ENCODE data around the gene XAGE5. TPM values are rescaled to one million over a fixed set of nuclear protein-coding genes. Genes with fewer than 3 reads are reported as not detected.

Gene XAGE5
- not detected in 2 replicates for total RNA-seq

GRCh38 chrX:52811065-52811625 is at the start of gene XAGE5:
XAGE5 (plus strand) TSS chrX:52811287; CDS start chrX:52812567, 1,280 bp downstream.

GRCh38 chrX:52797327-52797726 is 13.8 kb upstream of the XAGE5 start, which contains the start of gene SPANXN5:
SPANXN5 (minus strand) TSS chrX:52797427; CDS start chrX:52797348, 79 bp downstream.

Other genes starting within 250 kb of the XAGE5 start
- gene SSX7, start 156.4 kb upstream of the XAGE5 start, total RNA-seq = not detected in 2 replicates
- gene SSX2, start 104.1 kb upstream of the XAGE5 start, total RNA-seq = not detected in 2 replicates
- not detected in 2 replicates for gene SSX2B, start 60.0 kb upstream of the XAGE5 start, total RNA-seq
- not detected in 2 replicates for gene SPANXN5, start 13.9 kb upstream of the XAGE5 start, total RNA-seq
- gene XAGE3, start 56.8 kb downstream of the XAGE5 start, total RNA-seq = not detected in 2 replicates
- 14.4 and 22.3 TPM in 2 replicates for gene FAM156B, start 86.0 kb downstream of the XAGE5 start, total RNA-seq
- gene FAM156A, start 147.2 kb downstream of the XAGE5 start, total RNA-seq = 4.0 and 19.5 TPM in 2 replicates
- 3.7 and 9.8 TPM in 2 replicates for gene GPR173, start 237.5 kb downstream of the XAGE5 start, total RNA-seq